GM23248 (cell line): ENCODE data around the gene OS9.

Experiments used
- EZH2 ChIP-seq: fragments of 200-600 bp; sonication (generic); IDR thresholded peaks from 2 replicates; pipeline ENCODE4 v1.6.1; 2018; ENCODE audit warnings: antibody characterized with exemption, mild to moderate bottlenecking; ENCODE audit not compliant: insufficient read depth, poor library complexity, severe bottlenecking
- EZH2phosphoT487 ChIP-seq: fragments of 200-600 bp; sonication (generic); IDR thresholded peaks from 2 replicates; pipeline ENCODE4 v1.6.1; 2018; ENCODE audit warnings: antibody characterized with exemption, moderate library complexity, mild to moderate bottlenecking, low read depth; ENCODE audit not compliant: insufficient read depth

DNA sequence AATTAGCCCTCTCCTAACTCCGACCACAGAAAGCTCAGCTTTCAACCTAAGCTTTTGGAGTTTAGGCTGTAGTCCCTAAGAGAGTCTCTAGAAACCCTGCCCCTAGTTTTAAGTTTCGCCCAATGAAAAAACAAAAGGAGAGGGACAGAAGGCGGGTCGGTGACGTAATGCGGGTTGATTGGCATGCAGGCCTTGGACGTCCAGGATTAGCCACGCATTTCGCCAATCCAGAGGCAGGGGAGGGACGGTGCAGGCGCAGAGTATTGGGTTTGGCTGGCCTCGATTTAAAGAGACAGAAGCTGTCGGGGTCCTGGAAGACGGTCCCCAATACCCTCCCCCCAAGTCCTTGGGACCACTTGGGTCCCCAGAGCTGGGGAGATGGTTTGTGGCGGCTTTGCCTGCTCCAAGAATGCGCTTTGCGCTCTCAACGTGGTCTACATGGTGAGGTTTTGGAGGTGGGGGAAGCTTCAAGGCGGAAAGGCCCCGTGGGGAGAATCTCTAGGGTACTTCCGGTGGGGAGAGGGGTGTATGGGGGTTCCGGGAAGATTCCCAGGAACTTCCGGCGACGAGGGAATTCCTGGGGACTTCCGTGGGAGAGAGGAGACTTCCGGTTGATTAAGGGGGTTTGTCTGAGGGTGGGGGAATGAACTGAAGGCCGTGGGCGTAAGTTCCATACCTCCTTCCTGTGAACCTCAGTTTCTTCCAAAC is 51.0 kb downstream of the OS9 start, which contains the start of gene TSPAN31:
- TF ChIP-seq EZH2phosphoT487 (no peak), EZH2 (no peak)
